GM18526 (cell line): Measurements from ENCODE around the gene SCN5A.

Source experiments
- POLR2A ChIP-seq: IDR thresholded peaks from 3 replicates; pipeline ENCODE4 v1.6.1; 2011; ENCODE audit not compliant: insufficient read length; ENCODE audit errors: extremely low read depth

The SCN5A gene

GRCh38 chr3:38616111-38616510, 33.4 kb downstream of the SCN5A start:
- no peak for TF ChIP-seq POLR2A

DNA sequence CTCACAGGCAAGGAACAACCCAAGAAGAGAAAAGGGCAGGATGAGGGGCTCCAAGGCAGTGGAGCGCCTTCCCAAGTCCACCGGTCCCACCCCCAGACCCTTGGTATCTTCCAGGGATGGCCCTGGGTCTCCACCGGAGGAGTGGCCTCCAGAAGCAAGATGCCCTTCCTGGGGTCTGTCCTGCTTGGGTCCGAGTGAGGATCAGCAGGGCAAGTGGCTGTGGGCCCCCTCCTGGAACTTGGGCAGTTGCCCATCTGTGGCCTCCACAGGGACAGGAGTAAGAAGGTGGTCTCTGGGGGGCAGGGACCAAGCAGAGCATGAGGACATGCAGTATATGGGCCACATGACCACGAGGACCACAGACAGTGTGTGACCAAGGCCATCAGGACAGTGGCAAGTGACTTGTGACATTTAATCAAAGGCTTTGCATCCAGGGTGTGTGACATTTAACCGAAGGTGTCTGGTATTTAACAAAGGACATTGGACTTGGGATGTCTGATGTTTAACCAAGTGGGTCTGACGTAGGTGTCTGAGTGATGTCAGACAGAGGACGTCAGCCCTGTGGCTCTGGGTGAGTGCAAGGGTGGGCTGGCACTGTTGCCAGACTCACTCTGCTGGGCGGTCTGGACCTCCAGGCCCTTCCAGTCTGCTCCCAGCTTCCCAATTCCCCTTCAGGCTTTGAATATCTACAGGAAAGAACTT, 34.7 kb downstream of the SCN5A start:
- TF ChIP-seq POLR2A, result no peak

DNA sequence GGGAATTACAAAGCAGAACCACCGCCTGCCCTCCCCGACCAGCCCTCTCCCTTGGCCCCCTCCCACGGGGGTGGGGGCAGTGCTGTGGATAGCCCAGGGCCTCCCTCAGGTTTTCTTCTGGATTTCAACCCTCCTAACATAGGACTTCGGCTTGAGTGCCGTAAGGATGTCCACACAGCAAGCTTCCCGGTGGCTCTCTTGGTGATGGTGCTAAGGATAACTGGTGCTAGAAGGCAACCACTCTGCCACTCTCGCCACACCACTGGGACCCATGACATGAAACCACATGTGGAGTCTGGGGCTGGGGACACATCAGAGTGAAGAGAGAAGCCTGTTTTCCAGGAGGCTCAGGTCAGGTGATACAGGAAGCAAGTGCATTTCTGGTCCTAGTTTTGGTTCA, 35.4 kb downstream of the SCN5A start:
- no peak for TF ChIP-seq POLR2A

- TF ChIP-seq POLR2A, result no peak
Observed at GRCh38 chr3:38613426-38613825, 36.1 kb downstream of the SCN5A start.

GRCh38 chr3:38611866-38612265, 37.6 kb downstream of the SCN5A start:
- TF ChIP-seq POLR2A, result no peak

GRCh38 chr3:38610934-38611333, 38.6 kb downstream of the SCN5A start:
- no peak for TF ChIP-seq POLR2A

- no peak for TF ChIP-seq POLR2A
Observed at GRCh38 chr3:38610436-38610835, 39.1 kb downstream of the SCN5A start.

GRCh38 chr3:38609386-38610111, 39.9 kb downstream of the SCN5A start:
- no peak for TF ChIP-seq POLR2A

DNA sequence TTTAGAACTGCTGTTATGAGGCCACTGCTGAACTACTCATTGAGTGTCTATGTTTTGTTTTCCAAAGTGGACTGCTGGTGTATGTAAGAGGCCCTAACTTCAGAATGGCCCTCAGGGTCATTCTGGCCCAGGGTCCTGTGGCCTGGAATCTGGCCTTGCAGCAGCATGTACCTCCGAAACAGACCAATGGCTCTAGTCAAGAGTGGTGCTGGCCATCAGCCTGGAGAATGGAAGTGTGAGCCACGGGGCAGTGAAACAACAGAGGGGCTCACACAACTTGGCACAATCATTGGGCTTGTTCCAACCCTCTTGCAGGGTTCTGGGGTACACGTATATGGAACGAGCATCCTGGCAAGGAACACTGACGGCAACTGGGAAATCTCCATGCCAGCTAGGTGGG, 40.5 kb downstream of the SCN5A start:
- no peak for TF ChIP-seq POLR2A

- no peak for TF ChIP-seq POLR2A
Observed at GRCh38 chr3:38608086-38608775, 41.3 kb downstream of the SCN5A start.

DNA sequence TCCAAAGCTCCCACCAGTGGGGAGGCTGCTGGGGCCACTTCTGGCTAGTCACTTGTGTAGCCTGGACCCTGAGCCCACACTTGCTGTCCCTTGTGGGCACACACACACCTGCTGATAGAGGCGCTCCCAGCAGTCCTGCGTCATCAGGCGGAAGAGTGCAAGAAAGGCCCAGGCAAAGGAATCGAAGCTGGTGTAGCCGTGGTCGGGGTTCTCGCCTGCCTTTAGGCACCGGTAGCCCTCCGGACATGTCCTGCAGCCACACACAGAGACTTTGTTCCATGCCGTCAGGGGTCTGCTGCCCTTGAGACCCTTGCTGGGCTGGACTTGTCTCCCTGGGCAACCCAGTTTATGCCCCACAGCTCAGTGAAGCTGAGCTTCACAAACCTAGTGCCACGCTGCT, 42.9 kb downstream of the SCN5A start:
- no peak for TF ChIP-seq POLR2A

DNA sequence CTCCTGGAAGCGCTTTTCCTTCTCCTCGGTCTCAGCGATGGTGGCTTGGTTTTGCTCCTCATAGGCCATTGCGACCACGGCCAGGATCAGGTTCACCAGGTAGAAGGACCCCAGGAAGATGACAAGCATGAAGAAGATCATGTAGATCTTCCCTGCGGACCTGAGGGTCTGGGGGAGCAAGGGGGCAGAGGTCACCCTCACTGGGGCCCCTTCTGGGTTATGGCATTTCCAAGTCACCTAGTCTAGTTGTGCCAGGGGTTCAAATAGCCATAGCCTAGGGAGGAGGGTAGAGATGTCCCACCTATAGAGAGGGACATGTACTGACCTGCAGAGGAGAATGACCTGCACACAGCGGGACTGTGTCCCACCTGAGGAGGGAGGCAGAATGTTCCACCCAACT, 43.5 kb downstream of the SCN5A start:
- TF ChIP-seq POLR2A, result no peak

DNA sequence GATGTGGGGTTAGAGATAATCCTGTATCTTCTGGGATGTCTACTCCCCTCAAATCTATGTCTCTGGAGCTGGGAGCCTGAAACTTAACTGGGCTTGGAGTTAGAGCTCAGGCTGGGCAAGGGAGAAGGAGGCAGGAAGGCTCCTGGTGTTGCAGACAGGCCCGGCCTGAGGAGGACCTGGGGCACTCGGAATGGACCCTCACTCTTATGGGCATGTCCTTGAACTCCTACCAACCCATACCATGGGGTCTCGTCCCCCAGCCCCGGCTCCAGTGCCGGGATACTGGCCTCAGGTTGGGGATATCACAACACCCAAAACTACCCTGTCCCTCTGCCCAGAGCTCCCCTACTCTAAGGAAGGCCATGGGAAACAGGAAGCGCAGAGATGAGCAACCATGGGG, 45.2 kb downstream of the SCN5A start:
- no peak for TF ChIP-seq POLR2A

- TF ChIP-seq POLR2A, result no peak
Observed at GRCh38 chr3:38603731-38604131, 45.8 kb downstream of the SCN5A start.

DNA sequence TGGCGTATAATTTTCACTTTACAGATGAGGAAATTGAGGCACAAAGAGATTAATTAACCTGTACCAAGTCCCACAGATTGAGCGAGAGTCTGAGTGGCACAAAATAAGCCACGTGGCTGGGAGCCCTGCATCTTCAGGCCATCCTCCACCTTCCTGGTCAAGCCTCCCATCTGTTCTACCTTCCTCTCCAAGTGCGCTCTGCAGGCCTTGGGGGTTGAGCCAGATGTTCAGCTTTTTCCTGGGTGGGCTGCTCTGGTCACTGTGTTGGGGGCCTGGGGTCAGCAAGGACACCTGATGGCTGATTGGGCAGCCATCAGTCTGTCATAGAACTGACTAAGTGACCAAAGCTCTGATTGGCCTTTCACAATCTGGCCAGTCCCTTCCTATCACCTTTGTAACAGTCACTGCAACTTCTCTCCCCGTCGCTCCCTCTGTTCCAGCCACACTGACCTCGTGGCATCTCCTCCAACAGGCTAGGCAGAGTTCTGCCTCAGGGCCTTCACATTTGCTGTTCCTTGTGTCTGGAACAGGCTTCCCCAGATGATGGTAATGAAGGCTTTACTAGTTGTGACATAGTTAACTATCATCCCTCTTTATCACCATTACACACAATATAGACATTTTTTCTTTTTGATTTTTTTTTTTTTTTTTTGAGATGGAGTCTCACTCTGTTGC, 46.8 kb downstream of the SCN5A start:
- TF ChIP-seq POLR2A, result no peak
